ENCODE results near the gene FBXL17. TPM values are rescaled to one million over a fixed set of nuclear protein-coding genes. Genes with fewer than 3 reads are reported as not detected.

The FBXL17 gene
- total and polyA plus RNA-seq, 12 donors: 5.9 to 47.4 (median 41.1) TPM

DNA sequence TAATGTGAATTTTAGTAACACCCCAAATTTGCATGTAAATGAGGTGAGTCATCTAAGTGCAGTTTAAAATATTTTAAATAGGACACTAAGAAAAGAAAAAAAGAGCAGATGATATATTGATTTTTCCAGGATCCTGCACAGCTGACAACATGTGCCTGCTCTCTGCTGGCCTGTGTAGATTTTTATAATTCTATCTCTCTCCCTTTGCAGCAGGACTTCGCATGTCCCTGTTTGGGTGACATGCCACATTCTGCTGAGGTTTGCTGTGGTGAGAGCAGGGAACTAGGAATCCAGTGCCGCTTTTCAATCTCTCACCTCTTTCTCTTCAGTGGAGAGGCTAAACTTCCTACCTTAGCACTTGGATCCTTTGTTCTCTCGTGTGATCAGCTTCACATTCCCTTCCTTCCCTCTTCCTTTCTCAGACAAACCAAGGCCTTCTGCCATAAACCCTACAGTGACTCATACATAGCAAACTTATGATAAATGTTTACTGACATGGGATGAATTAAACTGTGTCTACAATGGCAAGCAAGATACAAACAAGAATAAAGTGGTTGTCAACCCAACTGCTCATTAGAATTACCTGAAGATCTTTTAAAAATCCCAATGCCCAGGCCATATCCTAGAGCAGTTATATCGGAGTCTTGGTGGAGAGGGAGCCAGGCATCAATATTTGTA, 512.3 kb downstream of the FBXL17 start:
- no peak for ATAC-seq
- WGBS, 2 donors: 76 to 87% methylated on average over 4 of the region's 4 CpGs

DNA sequence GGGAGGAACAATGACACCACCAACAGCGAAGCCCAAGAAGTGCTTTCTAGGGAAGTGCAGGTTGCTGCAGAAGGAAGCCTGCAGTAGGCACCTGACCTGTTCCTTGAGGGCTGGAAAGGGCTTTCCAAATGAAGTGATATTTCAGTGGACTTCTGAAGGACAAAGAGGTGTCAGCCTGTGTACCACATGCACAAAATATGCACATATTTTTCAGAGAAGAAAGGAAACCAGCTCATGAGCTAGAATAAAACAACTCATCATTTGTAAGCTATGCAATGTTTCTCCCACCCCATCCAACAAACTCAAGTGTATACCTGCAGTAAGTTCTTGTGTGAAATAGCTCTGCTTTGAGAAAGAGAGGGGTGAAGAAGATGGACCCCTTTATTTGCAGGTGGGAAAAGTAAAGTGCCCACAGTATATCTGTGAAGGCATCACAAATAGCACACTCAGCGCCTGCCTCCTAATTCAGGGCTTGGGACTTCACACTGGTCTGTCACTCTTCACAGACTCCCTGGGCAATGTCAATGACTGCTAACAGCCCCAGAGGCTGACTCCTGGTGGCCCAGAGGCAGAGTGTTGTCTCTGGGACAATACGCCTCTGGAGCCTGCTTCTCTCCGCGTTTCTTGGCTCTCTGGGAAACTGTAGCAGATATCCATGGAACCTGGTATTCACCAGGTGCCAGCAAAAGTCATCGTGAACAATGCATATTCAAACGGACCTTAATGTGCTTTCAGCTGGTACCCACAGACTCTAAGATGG, 513.1 kb downstream of the FBXL17 start:
- no peak for DNase-seq
- H3K27ac ChIP-seq: no peak overlapping the region
- H3K4me3 ChIP-seq: no peak overlapping the region
- no peaks in the 10 kb centered on the region for H3K36me3 ChIP-seq
- intact Hi-C loops (cut with DNase I): no loop called here
- H3K4me1 ChIP-seq: peaks cover 0 to 5% (median 0%) of the 10 kb centered on the region in 9 donors
- TF ChIP-seq, protein P1, sequence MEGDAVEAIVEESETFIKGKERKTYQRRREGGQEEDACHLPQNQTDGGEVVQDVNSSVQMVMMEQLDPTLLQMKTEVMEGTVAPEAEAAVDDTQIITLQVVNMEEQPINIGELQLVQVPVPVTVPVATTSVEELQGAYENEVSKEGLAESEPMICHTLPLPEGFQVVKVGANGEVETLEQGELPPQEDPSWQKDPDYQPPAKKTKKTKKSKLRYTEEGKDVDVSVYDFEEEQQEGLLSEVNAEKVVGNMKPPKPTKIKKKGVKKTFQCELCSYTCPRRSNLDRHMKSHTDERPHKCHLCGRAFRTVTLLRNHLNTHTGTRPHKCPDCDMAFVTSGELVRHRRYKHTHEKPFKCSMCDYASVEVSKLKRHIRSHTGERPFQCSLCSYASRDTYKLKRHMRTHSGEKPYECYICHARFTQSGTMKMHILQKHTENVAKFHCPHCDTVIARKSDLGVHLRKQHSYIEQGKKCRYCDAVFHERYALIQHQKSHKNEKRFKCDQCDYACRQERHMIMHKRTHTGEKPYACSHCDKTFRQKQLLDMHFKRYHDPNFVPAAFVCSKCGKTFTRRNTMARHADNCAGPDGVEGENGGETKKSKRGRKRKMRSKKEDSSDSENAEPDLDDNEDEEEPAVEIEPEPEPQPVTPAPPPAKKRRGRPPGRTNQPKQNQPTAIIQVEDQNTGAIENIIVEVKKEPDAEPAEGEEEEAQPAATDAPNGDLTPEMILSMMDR (IDR thresholded peaks at IDR 0.05): no peak
- ATAC-seq: peak in 1 of 8 donors; percentile 33
- H3K27me3 ChIP-seq: no peaks in the 10 kb centered on the region
- H3K9me3 ChIP-seq: no peaks in the 10 kb centered on the region
- WGBS, 2 donors: 87% methylated on average over 7 of the region's 7 CpGs

More for the DNA sequence above, 512.3 kb downstream of the FBXL17 start:
- Histone ChIP-seq H3K27me3 (no peaks in the 10 kb centered on the region), H3K9me3 (no peaks in the 10 kb centered on the region), H3K27ac (no peak overlapping the region), H3K4me3 (no peak overlapping the region), H3K36me3 (no peaks in the 10 kb centered on the region), H3K4me1 (peaks cover 0 to 5% (median 0%) of the 10 kb centered on the region in 9 donors)
- intact Hi-C loops (cut with DNase I): no loop called here
- TF ChIP-seq, protein P1 (IDR thresholded peaks at IDR 0.05): no peak
- no peak for DNase-seq

DNA sequence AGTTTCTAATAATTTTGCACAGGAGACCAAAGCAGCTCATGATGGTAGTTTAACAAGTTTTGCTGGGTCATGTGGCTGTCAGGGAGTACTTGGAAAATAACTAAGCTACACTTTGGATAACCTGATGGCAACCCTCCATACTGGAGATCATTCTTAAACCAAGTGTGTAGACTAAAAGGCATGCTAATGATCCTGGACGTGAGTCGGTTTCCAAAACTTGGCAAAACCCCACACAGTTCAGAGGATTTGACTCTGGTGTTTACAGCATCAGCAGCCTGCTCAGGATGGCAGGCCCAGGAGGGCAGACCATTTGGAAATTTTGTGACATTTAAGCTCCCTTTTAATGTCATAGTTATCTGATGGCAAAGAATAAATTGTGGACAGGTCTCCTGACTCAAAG, 514.6 kb downstream of the FBXL17 start:
- TF ChIP-seq, protein P1 (IDR thresholded peaks at IDR 0.05): no peak
- 79 to 93% methylated on average over 2 of the region's 2 CpGs for WGBS, 2 donors
- no peak overlapping the region for H3K27ac ChIP-seq

DNA sequence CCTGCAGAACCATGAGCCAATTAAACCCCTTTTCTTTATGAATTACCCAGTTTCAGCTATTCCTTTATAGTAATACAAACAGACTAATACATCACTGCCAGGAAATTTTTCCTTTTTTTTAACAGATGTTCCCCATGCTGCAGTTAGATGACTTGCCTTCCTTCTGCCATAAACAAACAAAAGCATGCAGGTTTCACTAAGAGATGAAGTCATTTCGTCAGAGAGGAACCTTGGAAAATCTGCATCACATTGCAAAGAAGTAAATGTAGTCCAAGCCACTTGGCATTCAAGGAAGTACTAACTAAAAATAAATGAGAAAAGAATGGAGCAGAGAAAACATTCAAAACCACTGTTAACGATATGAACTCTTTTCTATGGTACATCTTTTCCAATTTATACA, 517.1 kb downstream of the FBXL17 start:
- Histone ChIP-seq H3K4me3 (no peak overlapping the region), H3K27ac (no peak overlapping the region), H3K9me3 (no peaks in the 10 kb centered on the region), H3K36me3 (peaks cover 0 to 20% (median 0%) of the 10 kb centered on the region in 9 donors), H3K27me3 (no peaks in the 10 kb centered on the region), H3K4me1 (peaks cover 0 to 5% (median 0%) of the 10 kb centered on the region in 9 donors)
- WGBS, 2 donors: 76 to 83% methylated on average over 2 of the region's 2 CpGs
- TF ChIP-seq, protein P1 (IDR thresholded peaks at IDR 0.05): no peak
- no peak for ATAC-seq
- intact Hi-C loops (cut with DNase I): no loop called here
- DNase-seq: no peak

More for the DNA sequence above, 514.6 kb downstream of the FBXL17 start:
- no peak overlapping the region for H3K4me3 ChIP-seq
- DNase-seq: no peak
- H3K27me3 ChIP-seq: no peaks in the 10 kb centered on the region
- no peaks in the 10 kb centered on the region for H3K9me3 ChIP-seq
- H3K4me1 ChIP-seq: peaks cover 0 to 5% (median 0%) of the 10 kb centered on the region in 9 donors
- intact Hi-C loops (cut with DNase I): no loop called here
- no peak for ATAC-seq
- H3K36me3 ChIP-seq: no peaks in the 10 kb centered on the region

Measured in heart right ventricle (tissue), 16 donors.